CD4-positive, CD25-positive, alpha-beta regulatory T cell (primary cell): ENCODE measurements around the gene WDR59. TPM values are rescaled to one million over a fixed set of nuclear protein-coding genes. Genes with fewer than 3 reads are reported as not detected.

Experiments
- ATAC-seq, 2 donors: fragments of 150-1000 bp; cut with Tn5 transposase; one replicate each; pipeline ENCODE4 v1.10.0; 2021; ENCODE audit warnings: low read depth in 2 of 2, moderate number of reproducible peaks in 2 of 2, moderate library complexity in 1 of 2
- DNase-seq, 3 donors: peaks; one replicate each; pipeline versions ENCODE4 v3.0.0 to v3.0.0-alpha.2; 2012 to 2022; ENCODE audit warnings: mixed read lengths in 1 of 3
- H3K27ac ChIP-seq: one replicate; pipeline ENCODE4 v1.7.0; 2013; ENCODE audit warnings: mild to moderate bottlenecking, low read length; ENCODE audit not compliant: insufficient read depth, poor library complexity, severe bottlenecking
- H3K27me3 ChIP-seq: one replicate; pipeline ENCODE4 v1.7.0; 2013; ENCODE audit warnings: low read length; ENCODE audit not compliant: control insufficient read depth, insufficient read depth
- H3K36me3 ChIP-seq: one replicate; pipeline ENCODE4 v1.7.0; 2013; ENCODE audit warnings: mild to moderate bottlenecking, low read length, moderate library complexity; ENCODE audit not compliant: control insufficient read depth, insufficient read depth
- H3K4me1 ChIP-seq: 2 replicates; pipeline ENCODE4 v1.7.0; 2013; ENCODE audit warnings: mild to moderate bottlenecking, low read length; ENCODE audit not compliant: insufficient read depth, control insufficient read depth, poor library complexity, severe bottlenecking
- H3K4me3 ChIP-seq: one replicate; pipeline ENCODE4 v1.7.0; 2013; ENCODE audit warnings: low read depth, mild to moderate bottlenecking, low read length, moderate library complexity
- H3K9me3 ChIP-seq, 2 experiments: 1 replicate in 1 of 2; 2 replicates in 1 of 2; pipeline ENCODE4 v1.7.0; 2013; ENCODE audit warnings: low read length in 2 of 2, mild to moderate bottlenecking in 1 of 2, moderate library complexity in 1 of 2; ENCODE audit not compliant: control insufficient read depth in 2 of 2
- H3K27ac Mint-ChIP-seq, 3 donors: one replicate each; pipeline ENCODE4 v1.8.0; 2020 to 2022; ENCODE audit warnings: mild to moderate bottlenecking in 3 of 3, mixed read lengths in 3 of 3, moderate library complexity in 2 of 3
- H3K27me3 Mint-ChIP-seq: one replicate; pipeline ENCODE4 v1.8.0; 2022; ENCODE audit warnings: mild to moderate bottlenecking, mixed read lengths
- H3K36me3 Mint-ChIP-seq: one replicate; pipeline ENCODE4 v1.8.0; 2020; ENCODE audit warnings: mixed read lengths
- H3K4me1 Mint-ChIP-seq, 4 donors: one replicate each; pipeline ENCODE4 v1.8.0; 2020 to 2022; ENCODE audit warnings: mixed read lengths in 4 of 4, mild to moderate bottlenecking in 1 of 4
- H3K4me3 Mint-ChIP-seq, 4 donors: one replicate each; pipeline ENCODE4 v1.8.0; 2020 to 2022; ENCODE audit warnings: mild to moderate bottlenecking in 4 of 4, mixed read lengths in 4 of 4, moderate library complexity in 3 of 4
- H3K9me3 Mint-ChIP-seq, 7 donors: one replicate each; pipeline ENCODE4 v1.8.0; 2020 to 2022; ENCODE audit warnings: mixed read lengths in 7 of 7, mild to moderate bottlenecking in 3 of 7, moderate library complexity in 2 of 7
- polyA plus RNA-seq, 4 donors: library from polyadenylated mRNA; unstranded; fragments of 300-500 nt; fragmentation: Illumina TruSeq; gene quantifications; one replicate each; pipeline ENCODE4 v1.2.3, GENCODE V29; 2021
- total RNA-seq: library from RNA; stranded (reverse); gene quantifications from one replicate; pipeline ENCODE4 v1.2.3, GENCODE V29; 2022

Gene WDR59
- total and polyA plus RNA-seq, 5 donors from 2014 or later = 11.4 to 89.2 (median 14.3) TPM

DNA sequence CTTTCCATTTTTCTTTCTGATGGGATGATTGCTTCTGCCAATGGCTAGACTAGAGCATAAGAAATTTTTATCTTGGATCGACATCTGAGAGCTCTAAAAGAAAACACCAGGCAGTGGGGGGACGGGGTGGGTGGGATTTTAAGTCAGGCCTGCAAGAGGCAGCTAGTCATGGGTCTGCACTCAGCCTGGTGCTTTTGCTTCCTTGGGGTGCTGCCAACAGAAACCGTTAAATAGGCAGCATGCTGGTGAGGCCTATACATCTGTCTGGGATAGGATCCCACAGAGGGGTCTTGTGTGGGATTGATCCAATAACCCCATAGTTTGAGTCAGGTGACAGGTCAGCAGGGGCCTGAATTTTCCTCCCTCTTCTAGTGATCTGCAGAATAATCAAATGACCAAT is 40.8 kb upstream of the WDR59 start:
- Mint-ChIP-seq H3K27me3 (no peaks in the 10 kb centered on the region), H3K27ac (peak overlapping the region in 1 of 3 donors; percentile 12), H3K4me3 (no peak overlapping the region), H3K36me3 (no peaks in the 10 kb centered on the region), H3K4me1 (peaks cover 13 to 25% (median 16%) of the 10 kb centered on the region in 4 donors), H3K9me3 (peaks cover 0 to 15% (median 1%) of the 10 kb centered on the region in 7 donors)
- DNase-seq (no peak), ATAC-seq (no peak)
- Histone ChIP-seq H3K27me3 (no peaks in the 10 kb centered on the region), H3K27ac (no peak overlapping the region), H3K4me1 (peaks cover 10% of the 10 kb centered on the region), H3K4me3 (no peak overlapping the region), H3K36me3 (no peaks in the 10 kb centered on the region), H3K9me3 (peaks cover 4 to 7% of the 10 kb centered on the region in 2 experiments)

DNA sequence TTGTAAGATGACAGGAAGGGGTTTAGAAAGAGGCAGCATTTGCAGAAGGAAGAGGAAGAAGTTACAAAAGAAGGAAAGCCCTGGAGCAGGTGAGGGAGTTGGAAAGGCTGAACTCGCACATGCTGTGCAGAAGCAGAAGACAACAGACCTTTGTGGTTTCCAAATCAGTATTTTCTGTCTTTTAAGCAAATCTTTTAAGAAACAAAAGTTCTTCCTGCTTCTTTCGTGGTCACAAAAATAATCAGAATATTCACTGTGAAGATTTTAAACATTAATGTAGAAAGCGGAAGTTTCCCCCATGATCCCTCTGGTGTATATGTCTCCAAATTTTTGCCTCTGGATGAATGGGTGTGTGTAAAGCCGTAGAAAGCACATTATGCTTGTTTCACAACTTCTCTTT is 39.7 kb upstream of the WDR59 start:
- peaks cover 12 to 17% (median 14%) of the 10 kb centered on the region in 4 donors for H3K4me1 Mint-ChIP-seq

DNA sequence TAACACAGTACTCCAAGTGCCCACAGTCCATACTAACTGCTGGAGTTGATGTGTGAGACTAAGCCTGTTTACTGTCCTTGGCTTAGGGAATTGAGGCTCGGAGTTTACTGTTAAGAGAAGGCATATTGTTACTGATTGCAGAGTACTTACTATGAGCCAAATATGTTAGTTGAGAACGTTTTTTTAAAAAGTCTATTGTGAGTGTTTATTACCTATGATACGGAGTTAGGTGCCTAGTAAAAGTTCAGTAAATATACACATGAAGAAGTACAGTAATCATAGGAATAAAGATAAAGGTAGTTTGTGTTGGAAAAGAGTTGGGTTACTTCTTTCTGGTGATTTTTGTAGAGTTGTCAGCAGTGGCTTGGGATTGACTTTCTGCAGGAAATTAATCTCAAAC is 39.3 kb upstream of the WDR59 start:
- H3K4me1 Mint-ChIP-seq = peaks cover 12 to 21% (median 15%) of the 10 kb centered on the region in 4 donors
- Histone ChIP-seq H3K27me3 (no peaks in the 10 kb centered on the region), H3K36me3 (no peaks in the 10 kb centered on the region), H3K27ac (peak overlapping the region; percentile 54), H3K9me3 (peaks cover 4 to 7% of the 10 kb centered on the region in 2 experiments), H3K4me3 (peak overlapping the region; percentile 22), H3K4me1 (peaks cover 10% of the 10 kb centered on the region)
- H3K27ac Mint-ChIP-seq = peak overlapping the region; percentile 59 to 74 (median 70)
- ATAC-seq (no peak), DNase-seq (no peak)
- H3K36me3 Mint-ChIP-seq = no peaks in the 10 kb centered on the region
- H3K9me3 Mint-ChIP-seq = peaks cover 0 to 16% (median 1%) of the 10 kb centered on the region in 7 donors
- peak overlapping the region in 3 of 4 donors; percentile 1 to 5 (median 2) for H3K4me3 Mint-ChIP-seq
- H3K27me3 Mint-ChIP-seq = no peaks in the 10 kb centered on the region

More for the DNA sequence above, 39.7 kb upstream of the WDR59 start:
- Mint-ChIP-seq H3K9me3 (peaks cover 0 to 16% (median 1%) of the 10 kb centered on the region in 7 donors), H3K27ac (peak overlapping the region; percentile 59 to 74 (median 70)), H3K27me3 (no peaks in the 10 kb centered on the region), H3K36me3 (no peaks in the 10 kb centered on the region), H3K4me3 (peak overlapping the region in 3 of 4 donors; percentile 1 to 5 (median 2))
- Histone ChIP-seq H3K36me3 (no peaks in the 10 kb centered on the region), H3K27ac (peak overlapping the region; percentile 54), H3K27me3 (no peaks in the 10 kb centered on the region), H3K9me3 (peaks cover 4 to 7% of the 10 kb centered on the region in 2 experiments), H3K4me1 (peaks cover 10% of the 10 kb centered on the region), H3K4me3 (peak overlapping the region; percentile 22)
- no peak for DNase-seq
- no peak for ATAC-seq

DNA sequence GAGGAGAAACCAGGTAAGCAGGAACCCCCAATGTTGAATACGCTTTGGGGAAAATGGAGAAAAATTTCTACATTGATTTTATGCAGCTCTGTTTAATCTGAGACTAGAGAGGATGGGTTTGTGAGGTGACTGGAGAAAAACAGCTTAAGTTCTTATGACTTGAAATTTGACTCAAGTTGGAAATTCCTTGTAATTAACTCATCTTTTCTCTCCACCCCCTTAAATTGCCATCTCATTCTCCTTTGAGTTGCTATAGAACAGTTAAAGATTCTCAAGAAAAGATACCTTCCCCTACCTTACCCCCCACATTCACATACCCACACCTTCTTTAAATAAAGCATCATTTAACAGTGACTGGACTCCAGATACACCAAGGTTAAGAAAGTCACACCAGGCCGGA is 38.1 kb upstream of the WDR59 start:
- peaks cover 10% of the 10 kb centered on the region for H3K4me1 ChIP-seq
- H3K4me3 Mint-ChIP-seq = no peak overlapping the region
- H3K4me3 ChIP-seq = no peak overlapping the region
- H3K9me3 Mint-ChIP-seq = peaks cover 0 to 16% (median 1%) of the 10 kb centered on the region in 7 donors
- peaks cover 12 to 30% (median 17%) of the 10 kb centered on the region in 4 donors for H3K4me1 Mint-ChIP-seq
- H3K27ac Mint-ChIP-seq = peak overlapping the region in 1 of 3 donors; percentile 20
- no peaks in the 10 kb centered on the region for H3K36me3 ChIP-seq
- DNase-seq (no peak), ATAC-seq (no peak)
- H3K27me3 ChIP-seq = no peaks in the 10 kb centered on the region
- H3K36me3 Mint-ChIP-seq = no peaks in the 10 kb centered on the region
- H3K27ac ChIP-seq = no peak overlapping the region
- no peaks in the 10 kb centered on the region for H3K27me3 Mint-ChIP-seq
- peaks cover 4 to 7% of the 10 kb centered on the region in 2 experiments for H3K9me3 ChIP-seq

DNA sequence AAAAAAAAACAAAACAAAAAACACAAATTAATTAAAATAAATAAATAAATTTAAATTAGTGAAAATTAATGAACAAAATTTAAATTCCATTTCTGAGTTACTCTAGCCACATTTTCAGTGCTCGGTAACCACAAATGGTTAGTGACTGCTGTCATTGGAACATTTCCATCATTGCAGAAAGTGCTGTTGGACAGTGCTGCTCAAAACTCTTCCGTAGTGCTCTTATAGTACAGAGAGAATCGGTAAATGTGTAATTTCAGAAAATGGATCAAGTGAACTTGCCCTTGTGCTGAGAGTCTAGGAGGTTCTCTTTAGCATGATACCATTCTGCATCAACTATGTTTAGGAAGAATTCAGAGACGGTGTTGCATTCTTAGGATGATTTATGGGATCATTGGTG is 37.6 kb upstream of the WDR59 start:
- Mint-ChIP-seq H3K27me3 (no peaks in the 10 kb centered on the region), H3K9me3 (peaks cover 0 to 16% (median 1%) of the 10 kb centered on the region in 7 donors), H3K27ac (peak overlapping the region in 1 of 3 donors; percentile 20), H3K4me3 (no peak overlapping the region), H3K36me3 (no peaks in the 10 kb centered on the region), H3K4me1 (peaks cover 14 to 34% (median 18%) of the 10 kb centered on the region in 4 donors)
- Histone ChIP-seq H3K4me1 (peaks cover 10% of the 10 kb centered on the region), H3K27me3 (no peaks in the 10 kb centered on the region), H3K27ac (no peak overlapping the region), H3K4me3 (no peak overlapping the region), H3K9me3 (peaks cover 4 to 7% of the 10 kb centered on the region in 2 experiments), H3K36me3 (no peaks in the 10 kb centered on the region)
- DNase-seq = no peak
- no peak for ATAC-seq

DNA sequence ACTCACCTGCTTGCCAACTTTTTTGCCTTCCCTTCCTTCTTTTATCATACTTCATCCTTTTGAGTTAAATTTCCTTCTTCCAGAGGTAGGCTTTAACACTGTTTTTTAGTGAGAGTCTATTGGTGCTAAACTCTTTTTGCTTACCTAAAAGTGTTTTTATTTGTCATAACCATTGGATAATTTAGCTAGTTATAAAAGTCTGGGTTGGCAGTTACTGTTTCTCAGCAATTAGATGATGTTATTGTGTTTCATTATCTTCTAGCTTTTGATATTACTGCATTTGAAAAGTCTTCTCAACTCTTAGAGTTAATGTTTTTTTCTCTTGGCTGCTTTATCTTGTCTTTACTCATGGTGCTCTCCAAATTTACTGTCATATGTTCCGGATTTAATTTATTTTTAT is 36.5 kb upstream of the WDR59 start:
- Histone ChIP-seq H3K4me1 (peaks cover 10% of the 10 kb centered on the region), H3K27ac (no peak overlapping the region), H3K36me3 (no peaks in the 10 kb centered on the region), H3K4me3 (no peak overlapping the region), H3K9me3 (peaks cover 4 to 7% of the 10 kb centered on the region in 2 experiments), H3K27me3 (no peaks in the 10 kb centered on the region)
- H3K27me3 Mint-ChIP-seq = no peaks in the 10 kb centered on the region
- no peak overlapping the region for H3K27ac Mint-ChIP-seq
- H3K4me3 Mint-ChIP-seq = no peak overlapping the region
- H3K9me3 Mint-ChIP-seq = peaks cover 0 to 16% (median 1%) of the 10 kb centered on the region in 7 donors
- peaks cover 17 to 42% (median 20%) of the 10 kb centered on the region in 4 donors for H3K4me1 Mint-ChIP-seq
- ATAC-seq = no peak
- H3K36me3 Mint-ChIP-seq = no peaks in the 10 kb centered on the region
- no peak for DNase-seq

DNA sequence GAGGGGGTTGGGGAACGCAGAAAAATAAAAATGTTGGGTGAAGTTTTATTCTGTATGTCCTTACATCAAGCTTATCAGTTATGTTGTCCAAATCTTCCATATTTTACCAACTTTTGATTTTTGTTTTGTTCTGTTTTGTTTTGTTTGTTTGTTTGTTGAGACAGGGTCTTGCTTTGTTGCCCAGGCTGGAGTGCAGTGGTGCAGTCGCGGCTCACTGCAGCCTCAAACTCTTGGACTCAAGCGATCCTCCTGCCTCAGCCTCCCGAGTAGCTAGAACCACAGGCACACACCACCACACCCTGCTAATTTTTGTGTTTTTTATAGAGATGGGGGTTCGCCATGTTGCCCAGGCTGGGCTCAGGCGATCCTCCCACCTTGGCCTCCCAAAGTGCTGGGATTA is 34.7 kb upstream of the WDR59 start:
- H3K4me3 Mint-ChIP-seq = no peak overlapping the region
- no peaks in the 10 kb centered on the region for H3K27me3 ChIP-seq
- peaks cover 4% of the 10 kb centered on the region for H3K4me1 ChIP-seq
- peaks cover 4 to 7% of the 10 kb centered on the region in 2 experiments for H3K9me3 ChIP-seq
- no peaks in the 10 kb centered on the region for H3K36me3 ChIP-seq
- H3K36me3 Mint-ChIP-seq = no peaks in the 10 kb centered on the region
- H3K9me3 Mint-ChIP-seq = peaks cover 0 to 16% (median 1%) of the 10 kb centered on the region in 7 donors
- no peak overlapping the region for H3K4me3 ChIP-seq
- no peaks in the 10 kb centered on the region for H3K27me3 Mint-ChIP-seq
- ATAC-seq (no peak), DNase-seq (no peak)
- H3K27ac Mint-ChIP-seq = peak overlapping the region in 1 of 3 donors; percentile 21
- no peak overlapping the region for H3K27ac ChIP-seq
- H3K4me1 Mint-ChIP-seq = peaks cover 10 to 35% (median 14%) of the 10 kb centered on the region in 4 donors

DNA sequence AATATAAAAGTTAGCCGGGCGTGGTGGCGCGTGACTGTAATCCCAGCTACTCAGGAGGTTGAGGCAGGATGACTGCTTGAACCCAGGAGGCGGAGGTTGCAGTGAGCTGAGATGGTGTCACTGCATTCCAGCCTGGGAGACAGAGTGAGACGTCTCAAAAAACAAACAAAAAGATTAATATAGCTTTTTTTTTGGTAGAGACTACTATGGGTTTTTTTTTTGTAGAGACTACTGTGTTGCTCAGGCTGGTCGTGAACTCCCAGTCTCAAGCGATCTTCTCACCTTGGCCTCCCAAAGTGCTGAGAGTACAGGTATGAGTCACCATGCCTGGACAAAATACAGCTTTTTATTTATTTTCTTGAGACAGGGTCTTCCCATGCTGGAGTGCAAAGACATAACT is 34.1 kb upstream of the WDR59 start:
- peaks cover 4 to 7% of the 10 kb centered on the region in 2 experiments for H3K9me3 ChIP-seq
- no peaks in the 10 kb centered on the region for H3K36me3 Mint-ChIP-seq
- no peak overlapping the region for H3K27ac Mint-ChIP-seq
- no peaks in the 10 kb centered on the region for H3K36me3 ChIP-seq
- peaks cover 5 to 33% (median 8%) of the 10 kb centered on the region in 4 donors for H3K4me1 Mint-ChIP-seq
- DNase-seq (no peak), ATAC-seq (no peak)
- H3K27ac ChIP-seq = no peak overlapping the region
- no peak overlapping the region for H3K4me3 ChIP-seq
- no peaks in the 10 kb centered on the region for H3K4me1 ChIP-seq
- no peaks in the 10 kb centered on the region for H3K27me3 Mint-ChIP-seq
- peaks cover 0 to 16% (median 1%) of the 10 kb centered on the region in 7 donors for H3K9me3 Mint-ChIP-seq
- no peaks in the 10 kb centered on the region for H3K27me3 ChIP-seq
- no peak overlapping the region for H3K4me3 Mint-ChIP-seq
